Endothelial cell of umbilical vein (primary cell): ENCODE data around the gene SFMBT2.

Source experiments
- CTCF ChIP-seq, 2 donors: IDR thresholded peaks; 1 replicate in 1 of 2; 2 replicates in 1 of 2; pipeline ENCODE4 v1.5.1; 2011; ENCODE audit warnings: low read length in 2 of 2, mild to moderate bottlenecking in 2 of 2, moderate library complexity in 2 of 2, control low read depth in 1 of 2, inconsistent platforms in 1 of 2, low read depth in 1 of 2; ENCODE audit not compliant: insufficient read depth in 1 of 2; ENCODE audit errors: extremely low read depth in 1 of 2
- EZH2 ChIP-seq: IDR thresholded peaks from 2 replicates; pipeline ENCODE4 v1.6.1; 2012; ENCODE audit warnings: borderline replicate concordance, low read depth, mild to moderate bottlenecking, moderate library complexity, low read length, inconsistent platforms; ENCODE audit not compliant: severe bottlenecking
- FOS ChIP-seq: IDR thresholded peaks from 2 replicates; pipeline ENCODE4 v1.6.1; 2011; ENCODE audit warnings: mild to moderate bottlenecking, low read length, moderate library complexity, borderline replicate concordance; ENCODE audit not compliant: insufficient read depth
- GATA2 ChIP-seq: IDR thresholded peaks from 2 replicates; pipeline ENCODE4 v1.7.0; 2011; ENCODE audit warnings: low read depth, mild to moderate bottlenecking, moderate library complexity, mixed read lengths, low read length; ENCODE audit not compliant: insufficient read length, insufficient read depth
- JUN ChIP-seq: IDR thresholded peaks from 2 replicates; pipeline ENCODE4 v1.6.1; 2011; ENCODE audit warnings: borderline replicate concordance, low read depth; ENCODE audit not compliant: insufficient read length, insufficient read depth
- MAX ChIP-seq: IDR thresholded peaks from 2 replicates; pipeline ENCODE4 v1.6.1; 2011; ENCODE audit not compliant: insufficient read depth, insufficient read length
- MYC ChIP-seq: IDR thresholded peaks from one replicate; pipeline ENCODE4 v1.6.1; 2011; ENCODE audit warnings: mild to moderate bottlenecking, low read depth, low read length
- POLR2A ChIP-seq: IDR thresholded peaks from 2 replicates; pipeline ENCODE4 v1.6.1; 2012; ENCODE audit warnings: low read depth, mild to moderate bottlenecking, control low read depth, low read length
- POLR2AphosphoS5 ChIP-seq: IDR thresholded peaks from 2 replicates; pipeline ENCODE4 v1.6.1; 2012; ENCODE audit warnings: low read depth, mild to moderate bottlenecking, control low read depth, low read length, moderate library complexity; ENCODE audit not compliant: insufficient read depth

DNA sequence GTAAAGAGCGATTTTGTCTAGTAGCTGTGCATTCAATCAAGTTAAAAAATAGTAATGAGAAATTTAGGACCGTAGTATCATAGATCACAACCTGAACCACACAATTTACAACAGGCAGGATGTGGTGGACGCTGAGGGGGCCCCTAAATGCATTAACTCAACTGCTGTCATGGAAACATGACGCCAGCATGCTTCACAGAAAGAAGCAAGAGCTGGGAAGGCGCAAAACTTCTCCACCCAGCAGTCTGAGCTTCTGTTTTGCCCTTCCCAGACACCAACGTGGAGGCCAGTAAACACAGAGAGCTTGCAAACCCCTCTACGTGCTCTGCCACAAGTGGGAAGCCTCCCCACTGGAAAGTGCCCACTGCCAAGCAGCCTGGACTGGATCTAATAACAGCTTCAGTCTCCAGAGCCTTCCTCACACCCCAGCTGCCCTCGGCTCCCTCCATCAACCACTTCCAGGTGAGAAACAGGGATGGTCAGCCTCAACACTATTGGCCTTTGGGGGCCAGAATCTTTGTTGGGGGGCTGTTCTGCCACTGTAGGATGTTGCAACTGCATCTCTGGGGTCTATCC is 151.8 kb downstream of the SFMBT2 start:
- TF ChIP-seq CTCF (IDR thresholded peaks at IDR 0.05; ENCODE audit: extremely low read depth in 1 of 2, insufficient read depth in 1 of 2, low read depth in 1 of 2, low read length in 2 of 2): no peak
- TF ChIP-seq POLR2A: no peak
- no peak for TF ChIP-seq POLR2AphosphoS5
- TF ChIP-seq MAX: no peak
- no peak for TF ChIP-seq EZH2
- TF ChIP-seq JUN: no peak
- TF ChIP-seq GATA2: no peak
- no peak for TF ChIP-seq MYC
- TF ChIP-seq FOS: no peak
